Duodenal mucosa (tissue), 2 donors: ENCODE data around the gene LITAF.
"Not testable (repeated sequence)": the region's sequence is repeated elsewhere in the genome, so short reads cannot be mapped to it uniquely, and the experiment has no call there.

Experiments used
- H3K27ac ChIP-seq: one replicate; pipeline ENCODE4 v1.7.0; 2013; ENCODE audit warnings: low read depth, low read length
- H3K27me3 ChIP-seq, 2 donors: one replicate each; pipeline ENCODE4 v1.7.0; 2013; ENCODE audit warnings: low read length in 2 of 2, control low read depth in 1 of 2; ENCODE audit not compliant: insufficient read depth in 2 of 2, control insufficient read depth in 1 of 2
- H3K36me3 ChIP-seq, 2 donors: one replicate each; pipeline ENCODE4 v1.7.0; 2013; ENCODE audit warnings: low read length in 2 of 2, control low read depth in 1 of 2; ENCODE audit not compliant: insufficient read depth in 2 of 2, control insufficient read depth in 1 of 2
- H3K4me1 ChIP-seq, 2 donors: one replicate each; pipeline ENCODE4 v1.7.0; 2013; ENCODE audit warnings: low read length in 2 of 2, control low read depth in 1 of 2; ENCODE audit not compliant: insufficient read depth in 2 of 2, control insufficient read depth in 1 of 2
- H3K4me3 ChIP-seq, 2 donors: one replicate each; pipeline ENCODE4 v1.7.0; 2013; ENCODE audit warnings: low read length in 2 of 2, low read depth in 1 of 2
- H3K9ac ChIP-seq, 2 donors: one replicate each; pipeline ENCODE4 v1.7.0; 2013; ENCODE audit warnings: low read length in 2 of 2, low read depth in 1 of 2
- H3K9me3 ChIP-seq, 2 donors: one replicate each; pipeline ENCODE4 v1.7.0; 2013; ENCODE audit warnings: low read length in 2 of 2, control low read depth in 1 of 2; ENCODE audit not compliant: control insufficient read depth in 1 of 2

The LITAF gene

GRCh38 chr16:11563493-11564040 lies 23.2 kb downstream of the LITAF start:
- Histone ChIP-seq H3K4me1 (peaks cover 0 to 4% of the 10 kb centered on the region in 2 donors), H3K36me3 (no peaks in the 10 kb centered on the region), H3K9ac (no peak overlapping the region), H3K27me3 (no peaks in the 10 kb centered on the region), H3K27ac (no peak overlapping the region), H3K4me3 (no peak overlapping the region), H3K9me3 (no peaks in the 10 kb centered on the region)

- Histone ChIP-seq H3K9ac (no peak overlapping the region), H3K27ac (no peak overlapping the region), H3K9me3 (no peaks in the 10 kb centered on the region), H3K36me3 (no peaks in the 10 kb centered on the region), H3K4me1 (peaks cover 2 to 8% of the 10 kb centered on the region in 2 donors), H3K27me3 (no peaks in the 10 kb centered on the region), H3K4me3 (no peak overlapping the region)
Observed at GRCh38 chr16:11562941-11563340, 23.8 kb downstream of the LITAF start.

- Histone ChIP-seq H3K36me3 (no peaks in the 10 kb centered on the region), H3K4me3 (no peak overlapping the region), H3K27me3 (no peaks in the 10 kb centered on the region), H3K27ac (no peak overlapping the region), H3K9me3 (no peaks in the 10 kb centered on the region), H3K4me1 (peaks cover 8 to 13% of the 10 kb centered on the region in 2 donors), H3K9ac (no peak overlapping the region)
Observed at GRCh38 chr16:11562411-11562810, 24.3 kb downstream of the LITAF start.

- Histone ChIP-seq H3K4me3 (no peak overlapping the region), H3K27ac (no peak overlapping the region), H3K9ac (no peak overlapping the region)
Observed at GRCh38 chr16:11561856-11562255, 24.9 kb downstream of the LITAF start.

GRCh38 chr16:11561454-11561805 lies 25.3 kb downstream of the LITAF start:
- no peaks in the 10 kb centered on the region for H3K27me3 ChIP-seq
- peak overlapping the region; percentile 1 for H3K27ac ChIP-seq
- no peak overlapping the region for H3K4me3 ChIP-seq
- peaks cover 0 to 2% of the 10 kb centered on the region in 2 donors for H3K9me3 ChIP-seq
- no peak overlapping the region for H3K9ac ChIP-seq
- peaks cover 0 to 1% of the 10 kb centered on the region in 2 donors for H3K36me3 ChIP-seq
- H3K4me1 ChIP-seq = peaks cover 8 to 13% of the 10 kb centered on the region in 2 donors

More at GRCh38 chr16:11561856-11562255, 24.9 kb downstream of the LITAF start:
- H3K9me3 ChIP-seq = no peaks in the 10 kb centered on the region
- H3K4me1 ChIP-seq = peaks cover 8 to 13% of the 10 kb centered on the region in 2 donors
- no peaks in the 10 kb centered on the region for H3K36me3 ChIP-seq
- H3K27me3 ChIP-seq = no peaks in the 10 kb centered on the region

GRCh38 chr16:11560701-11561453 lies 25.8 kb downstream of the LITAF start:
- Histone ChIP-seq H3K9me3 (peaks cover 0 to 7% of the 10 kb centered on the region in 2 donors), H3K9ac (no peak overlapping the region), H3K4me1 (peaks cover 8 to 13% of the 10 kb centered on the region in 2 donors), H3K27me3 (no peaks in the 10 kb centered on the region), H3K36me3 (peaks cover 5 to 7% of the 10 kb centered on the region in 2 donors), H3K4me3 (no peak overlapping the region), H3K27ac (peak overlapping the region; percentile 1)

GRCh38 chr16:11558308-11558823 lies 28.4 kb downstream of the LITAF start:
- H3K4me3 ChIP-seq, H3K27me3 ChIP-seq, H3K27ac ChIP-seq, H3K9me3 ChIP-seq: not testable (repeated sequence)
- Histone ChIP-seq H3K9ac (peak overlapping the region in 1 of 2 donors; percentile 22), H3K4me1 (peaks cover 8 to 13% of the 10 kb centered on the region in 2 donors), H3K36me3 (peaks cover 11 to 17% of the 10 kb centered on the region in 2 donors)

GRCh38 chr16:11557801-11558200 lies 28.9 kb downstream of the LITAF start:
- H3K27me3 ChIP-seq = no peaks in the 10 kb centered on the region
- H3K9me3 ChIP-seq = peaks cover 0 to 7% of the 10 kb centered on the region in 2 donors
- peaks cover 13 to 22% of the 10 kb centered on the region in 2 donors for H3K36me3 ChIP-seq
- H3K9ac ChIP-seq = peak overlapping the region in 1 of 2 donors; percentile 22
- peaks cover 8 to 13% of the 10 kb centered on the region in 2 donors for H3K4me1 ChIP-seq
- H3K27ac ChIP-seq = no peak overlapping the region
- H3K4me3 ChIP-seq = no peak overlapping the region

GRCh38 chr16:11556945-11557720 lies 29.6 kb downstream of the LITAF start:
- Histone ChIP-seq H3K4me1 (peaks cover 8 to 13% of the 10 kb centered on the region in 2 donors), H3K27ac (no peak overlapping the region), H3K9me3 (peaks cover 0 to 7% of the 10 kb centered on the region in 2 donors), H3K4me3 (no peak overlapping the region), H3K27me3 (no peaks in the 10 kb centered on the region), H3K9ac (no peak overlapping the region), H3K36me3 (peaks cover 13 to 22% of the 10 kb centered on the region in 2 donors)
